GM12872 (cell line): ENCODE data around the gene GGCX.

Experiments used
- TF ChIP-seq, protein P1 (sequence below): IDR thresholded peaks from 3 replicates; pipeline ENCODE4 v1.5.1; 2011; ENCODE audit warnings: low read depth, mild to moderate bottlenecking, low read length, moderate library complexity; ENCODE audit not compliant: insufficient read depth

The GGCX gene

DNA sequence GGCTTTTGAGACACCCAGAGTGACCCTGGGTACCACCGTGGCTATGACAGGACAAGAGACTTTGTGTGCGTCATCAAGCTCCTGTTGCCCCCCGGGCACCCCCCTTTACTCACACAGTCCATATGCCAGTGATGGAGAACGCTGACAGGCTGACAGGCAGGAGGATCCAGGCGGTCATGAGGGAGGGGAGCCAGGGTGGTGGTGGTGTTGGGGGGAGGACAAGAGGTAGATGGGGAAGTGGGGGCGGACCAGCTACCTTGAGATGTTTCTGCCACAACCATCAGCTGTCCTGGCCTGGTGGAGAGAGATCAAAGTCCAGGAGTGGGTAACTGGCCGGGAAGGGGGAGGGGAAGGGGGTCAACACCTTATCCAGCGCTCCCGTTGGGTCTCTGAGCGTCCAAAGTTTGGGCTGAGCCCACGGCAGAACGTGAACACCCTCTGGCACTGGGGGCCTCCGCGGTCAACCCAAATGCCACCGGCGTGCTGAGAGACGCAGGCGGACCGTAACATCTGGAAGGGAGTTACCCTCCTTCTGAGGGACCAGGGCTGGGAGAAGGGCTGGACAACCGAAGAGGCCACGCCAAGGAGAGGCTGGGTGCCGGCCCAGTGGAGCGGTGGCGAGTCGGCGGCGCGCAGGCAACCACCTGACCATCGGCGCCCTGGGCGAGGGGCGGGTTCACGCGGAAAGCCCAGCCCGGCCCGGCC lies 40.6 kb upstream of the GGCX start:
- TF ChIP-seq, protein P1, sequence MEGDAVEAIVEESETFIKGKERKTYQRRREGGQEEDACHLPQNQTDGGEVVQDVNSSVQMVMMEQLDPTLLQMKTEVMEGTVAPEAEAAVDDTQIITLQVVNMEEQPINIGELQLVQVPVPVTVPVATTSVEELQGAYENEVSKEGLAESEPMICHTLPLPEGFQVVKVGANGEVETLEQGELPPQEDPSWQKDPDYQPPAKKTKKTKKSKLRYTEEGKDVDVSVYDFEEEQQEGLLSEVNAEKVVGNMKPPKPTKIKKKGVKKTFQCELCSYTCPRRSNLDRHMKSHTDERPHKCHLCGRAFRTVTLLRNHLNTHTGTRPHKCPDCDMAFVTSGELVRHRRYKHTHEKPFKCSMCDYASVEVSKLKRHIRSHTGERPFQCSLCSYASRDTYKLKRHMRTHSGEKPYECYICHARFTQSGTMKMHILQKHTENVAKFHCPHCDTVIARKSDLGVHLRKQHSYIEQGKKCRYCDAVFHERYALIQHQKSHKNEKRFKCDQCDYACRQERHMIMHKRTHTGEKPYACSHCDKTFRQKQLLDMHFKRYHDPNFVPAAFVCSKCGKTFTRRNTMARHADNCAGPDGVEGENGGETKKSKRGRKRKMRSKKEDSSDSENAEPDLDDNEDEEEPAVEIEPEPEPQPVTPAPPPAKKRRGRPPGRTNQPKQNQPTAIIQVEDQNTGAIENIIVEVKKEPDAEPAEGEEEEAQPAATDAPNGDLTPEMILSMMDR, result no peak

DNA sequence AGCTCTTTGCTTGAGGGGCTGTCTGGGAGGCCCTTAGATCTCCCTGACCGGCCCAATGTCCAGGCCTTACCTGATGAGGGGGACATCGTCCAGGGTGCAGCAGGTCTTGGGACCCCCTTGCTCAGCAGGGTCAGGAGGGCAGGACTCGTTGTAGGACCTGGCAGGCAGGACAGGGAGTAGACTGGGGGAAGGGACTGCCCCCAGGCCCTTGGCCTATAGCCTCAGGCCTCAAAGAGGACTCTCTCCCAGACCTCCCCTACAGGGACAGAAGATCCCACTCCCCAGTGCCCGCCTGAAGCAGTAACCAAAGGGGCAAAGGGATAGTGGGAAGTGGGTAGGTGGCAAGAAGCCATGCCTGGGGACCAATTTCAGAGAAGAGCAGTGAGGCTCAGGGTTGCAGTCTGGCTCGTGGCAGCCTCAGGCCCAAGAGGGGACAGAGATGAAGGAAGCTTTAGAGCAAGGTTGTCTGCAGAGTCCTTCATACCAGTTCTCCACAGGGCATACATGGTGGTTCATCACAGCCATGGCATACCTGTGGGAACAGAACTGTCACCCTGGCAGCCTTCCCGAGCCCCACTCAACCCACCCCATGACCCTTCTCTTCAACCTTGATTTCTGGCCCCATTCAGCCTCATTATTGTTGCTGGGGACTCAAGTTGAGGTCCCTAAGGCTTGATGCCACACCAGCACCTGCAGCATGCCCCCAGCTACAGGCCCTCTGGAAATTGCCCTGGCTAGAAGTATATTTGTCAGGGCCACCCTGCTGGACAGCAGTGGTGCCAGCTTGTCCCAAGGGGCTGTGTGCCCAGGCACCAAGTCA lies 39.9 kb upstream of the GGCX start:
- TF ChIP-seq, protein P1, result no peak

DNA sequence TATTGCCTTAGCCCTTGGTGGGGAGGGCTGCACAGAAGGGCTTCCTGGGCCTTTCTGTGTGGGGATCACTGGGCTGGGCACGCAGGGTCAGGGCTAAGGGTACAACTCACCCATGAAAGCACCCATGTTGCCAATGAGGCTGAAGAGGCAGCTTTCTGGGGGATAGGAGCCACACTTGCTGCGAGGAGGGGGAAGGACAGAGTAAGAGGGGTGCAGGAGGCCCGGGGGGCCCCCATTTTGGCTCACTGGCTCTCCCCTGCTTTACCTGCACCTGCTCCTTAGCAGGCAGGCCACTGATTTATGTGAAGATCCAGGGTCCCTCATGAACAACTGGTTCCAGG lies 38.9 kb upstream of the GGCX start:
- TF ChIP-seq, protein P1, result no peak

DNA sequence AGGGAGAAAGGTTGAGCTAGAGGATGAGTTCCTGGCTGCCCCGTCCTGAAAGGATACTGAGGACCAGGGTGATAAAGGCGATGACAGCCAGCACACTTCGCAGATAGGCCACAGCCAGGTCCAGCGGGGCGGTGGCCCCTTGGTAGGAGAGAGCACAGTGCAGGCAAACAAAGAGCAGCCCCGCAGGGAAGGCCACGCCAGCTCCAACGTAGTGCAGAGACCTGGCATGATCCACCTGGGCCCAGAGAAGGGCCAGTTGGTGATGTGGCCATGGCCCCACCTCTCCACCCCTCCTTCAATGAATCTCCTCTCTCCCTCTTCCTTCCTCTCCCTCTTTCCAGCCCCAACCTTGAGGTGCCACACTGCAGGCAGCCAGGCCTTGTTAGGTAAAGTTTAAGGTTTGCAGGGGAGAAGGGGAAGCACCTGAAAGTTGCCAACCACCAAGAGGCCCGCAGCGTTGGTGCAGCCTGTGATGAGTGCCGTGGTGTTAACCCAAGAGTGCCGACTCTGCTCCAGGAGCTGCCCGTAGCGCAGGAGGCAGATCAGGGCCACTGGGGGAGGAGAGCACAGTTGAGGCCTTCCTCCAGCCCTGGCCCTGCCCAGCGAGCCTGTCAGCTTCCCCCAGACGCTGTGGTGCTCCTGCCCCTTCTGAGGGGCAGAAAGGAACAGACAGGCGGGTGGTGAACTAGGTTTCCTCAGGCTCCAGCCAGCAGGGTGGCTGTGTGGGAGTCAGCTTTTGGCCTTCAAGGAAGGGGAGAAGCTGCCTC lies 38.4 kb upstream of the GGCX start:
- TF ChIP-seq, protein P1, result no peak

DNA sequence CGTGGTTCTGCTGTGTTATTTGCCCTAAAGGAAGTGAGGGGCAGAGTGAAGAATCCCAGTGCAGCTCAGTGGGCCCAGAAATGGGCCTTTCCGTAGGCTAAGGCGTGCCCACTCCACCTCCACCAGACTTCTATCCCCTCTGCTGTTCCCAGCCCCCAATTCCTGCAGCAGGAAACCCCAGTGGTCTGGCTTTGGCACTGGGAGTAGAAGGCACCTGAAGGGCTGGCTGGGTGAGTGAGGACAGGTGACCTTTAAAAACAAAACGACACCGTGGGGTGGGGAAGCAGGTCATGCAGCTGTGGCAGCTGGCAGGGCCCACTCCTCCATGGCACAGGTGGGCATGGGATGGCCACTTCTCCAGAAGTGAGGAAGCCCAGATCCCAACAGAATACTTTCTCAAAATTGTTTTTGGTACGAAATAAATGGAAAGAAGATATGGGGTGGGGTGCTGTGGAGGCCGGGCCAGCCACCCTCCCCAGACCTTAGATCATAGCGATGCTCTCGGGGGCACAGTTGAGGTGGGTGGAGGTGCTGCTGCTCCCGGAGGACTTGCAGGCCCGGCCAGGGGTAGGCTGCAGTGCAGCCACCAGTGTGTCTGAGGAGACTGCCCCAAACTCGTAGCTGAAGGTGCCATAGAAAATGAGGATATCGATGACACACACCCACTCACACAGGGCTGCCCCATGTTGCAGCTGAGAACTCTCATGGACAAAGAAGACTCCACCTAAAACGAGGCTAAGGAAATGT lies 37.5 kb upstream of the GGCX start:
- TF ChIP-seq, protein P1, result no peak

DNA sequence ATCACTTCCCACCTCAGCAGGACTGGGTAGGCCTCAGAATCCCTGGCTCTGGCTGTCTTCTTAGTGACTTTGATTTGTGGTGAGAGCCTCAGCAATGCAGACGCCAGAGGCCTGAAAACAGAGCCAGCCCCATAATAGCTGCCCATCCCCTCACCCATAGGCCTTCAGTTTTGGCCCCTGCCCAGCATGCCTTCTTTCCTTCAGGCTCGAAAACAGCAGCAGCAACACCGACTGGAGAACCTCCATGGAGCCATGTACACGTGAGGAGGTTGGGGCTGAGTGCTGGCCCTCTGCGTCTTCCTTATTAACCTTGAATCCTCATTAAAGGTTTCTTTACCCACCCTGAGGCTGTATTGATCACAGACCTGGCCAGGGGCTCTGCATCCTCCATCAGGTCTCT lies 35.9 kb upstream of the GGCX start:
- TF ChIP-seq, protein P1, result no peak

DNA sequence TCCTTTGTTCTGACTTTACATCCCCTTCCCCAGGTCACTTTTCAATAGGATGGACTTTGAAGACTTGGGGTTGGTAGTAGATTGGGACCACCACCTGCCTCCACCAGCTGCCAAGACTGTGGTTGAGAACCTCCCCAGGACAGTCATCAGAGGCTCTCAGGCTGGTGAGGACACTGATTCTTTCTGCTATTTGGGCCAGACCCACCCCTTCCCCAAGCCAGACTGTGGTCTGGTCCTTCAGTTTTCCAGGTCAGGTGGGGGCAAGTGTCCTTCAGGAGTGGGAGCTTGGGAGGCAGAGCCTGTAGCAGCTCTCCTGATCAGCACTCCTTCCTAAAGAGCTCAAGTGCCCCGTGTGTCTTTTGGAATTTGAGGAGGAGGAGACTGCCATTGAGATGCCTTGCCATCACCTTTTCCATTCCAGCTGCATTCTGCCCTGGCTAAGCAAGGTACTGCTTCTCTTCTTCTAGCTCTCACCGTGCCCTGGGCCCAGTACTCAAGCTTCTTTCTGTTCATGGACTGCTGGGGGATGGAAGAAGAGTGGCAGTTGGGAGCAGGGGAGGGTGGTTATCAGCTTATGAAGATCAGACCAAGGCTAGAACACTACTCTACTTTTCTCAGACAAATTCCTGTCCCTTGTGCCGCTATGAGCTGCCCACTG lies 35.3 kb upstream of the GGCX start:
- TF ChIP-seq, protein P1, result no peak
